ENCODE data around the gene LRRTM4.
"Not testable (repeated sequence)": the region's sequence is repeated elsewhere in the genome, so short reads cannot be mapped to it uniquely, and the experiment has no call there.

The LRRTM4 gene

GRCh38 chr2:77155511-77155910, 366.7 kb downstream of the LRRTM4 start:
- DNase-seq: no peak

GRCh38 chr2:77149565-77149964, 372.6 kb downstream of the LRRTM4 start:
- no peak for DNase-seq

- DNase-seq: no peak
Observed at GRCh38 chr2:77147153-77147552, 375.0 kb downstream of the LRRTM4 start.

- DNase-seq: no peak
Observed at GRCh38 chr2:77144772-77145171, 377.4 kb downstream of the LRRTM4 start.

GRCh38 chr2:77142141-77142540, 380.0 kb downstream of the LRRTM4 start:
- DNase-seq: no peak

GRCh38 chr2:77128479-77128878, 393.7 kb downstream of the LRRTM4 start:
- not testable (repeated sequence) for DNase-seq

- DNase-seq: no peak
Observed at GRCh38 chr2:77127345-77127744, 394.8 kb downstream of the LRRTM4 start.

GRCh38 chr2:77121518-77121917, 400.7 kb downstream of the LRRTM4 start:
- DNase-seq: no peak

- no peak for DNase-seq
Observed at GRCh38 chr2:77119333-77119732, 402.8 kb downstream of the LRRTM4 start.

GRCh38 chr2:77108915-77109314, 413.3 kb downstream of the LRRTM4 start:
- no peak for DNase-seq

- DNase-seq: no peak
Observed at GRCh38 chr2:77105008-77105407, 417.2 kb downstream of the LRRTM4 start.

GRCh38 chr2:77104554-77104953, 417.6 kb downstream of the LRRTM4 start:
- DNase-seq: no peak

GRCh38 chr2:77102927-77103326, 419.2 kb downstream of the LRRTM4 start:
- DNase-seq: no peak

- DNase-seq: no peak
Observed at GRCh38 chr2:77101796-77102452, 420.3 kb downstream of the LRRTM4 start.

GRCh38 chr2:77099961-77100360, 422.2 kb downstream of the LRRTM4 start:
- no peak for DNase-seq

- DNase-seq: not testable (repeated sequence)
Observed at GRCh38 chr2:77095525-77095924, 426.7 kb downstream of the LRRTM4 start.

- DNase-seq: no peak
Observed at GRCh38 chr2:77095096-77095495, 427.1 kb downstream of the LRRTM4 start.

GRCh38 chr2:77088424-77088823, 433.8 kb downstream of the LRRTM4 start:
- not testable (repeated sequence) for DNase-seq

- no peak for DNase-seq
Observed at GRCh38 chr2:77087987-77088414, 434.2 kb downstream of the LRRTM4 start.

- DNase-seq: no peak
Observed at GRCh38 chr2:77086478-77086877, 435.7 kb downstream of the LRRTM4 start.

- DNase-seq: no peak
Observed at GRCh38 chr2:77086051-77086450, 436.1 kb downstream of the LRRTM4 start.

GRCh38 chr2:77085561-77085960, 436.6 kb downstream of the LRRTM4 start:
- no peak for DNase-seq

- DNase-seq: no peak
Observed at GRCh38 chr2:77081597-77081996, 440.6 kb downstream of the LRRTM4 start.

- DNase-seq: no peak
Observed at GRCh38 chr2:77064324-77064723, 457.9 kb downstream of the LRRTM4 start.

GRCh38 chr2:77054938-77055337, 467.2 kb downstream of the LRRTM4 start:
- no peak for DNase-seq
